Measurements from ENCODE around the gene SGK1.
"Not testable (repeated sequence)": the region's sequence is repeated elsewhere in the genome, so short reads cannot be mapped to it uniquely, and the experiment has no call there.

Gene SGK1

GRCh38 chr6:134296762-134297161 lies 21.1 kb downstream of the SGK1 start:
- Mint-ChIP-seq H3K4me3 (no peak overlapping the region), H3K9me3 (no peaks in the 10 kb centered on the region), H3K27ac (no peak overlapping the region), H3K4me1 (peaks cover 42% of the 10 kb centered on the region), H3K27me3 (no peaks in the 10 kb centered on the region)
- DNase-seq (no peak), ATAC-seq (no peak)

DNA sequence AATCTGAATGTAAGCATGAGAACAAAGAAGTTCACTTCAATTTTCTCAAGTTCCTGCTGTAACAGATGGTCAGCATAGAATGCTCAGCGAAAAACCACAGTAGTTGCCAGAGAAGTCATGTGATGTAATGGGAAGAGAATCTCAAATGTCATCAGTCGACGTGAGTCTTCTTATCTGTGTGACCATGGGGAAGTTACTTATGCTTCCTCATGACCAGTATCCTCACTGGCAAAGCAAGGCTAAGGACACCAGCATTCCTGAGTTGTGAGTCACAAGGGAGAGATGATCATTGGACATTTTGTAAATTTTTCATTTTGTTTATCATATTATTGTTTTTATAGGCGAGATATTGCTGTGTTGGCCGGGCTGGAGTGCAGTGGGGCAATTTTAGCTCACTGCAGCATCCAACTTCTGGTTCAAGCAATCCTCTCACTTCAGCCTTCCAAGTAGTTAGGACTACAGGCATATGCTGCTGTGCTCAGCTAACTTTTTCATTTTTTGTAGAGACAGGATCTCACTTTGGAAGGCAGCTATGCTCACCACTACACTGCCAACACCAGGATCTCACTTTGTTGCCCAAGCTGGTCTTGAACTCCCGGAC lies 21.9 kb downstream of the SGK1 start:
- no peak overlapping the region for H3K27ac Mint-ChIP-seq
- no peaks in the 10 kb centered on the region for H3K27me3 Mint-ChIP-seq
- no peak overlapping the region for H3K4me3 Mint-ChIP-seq
- ATAC-seq (no peak), DNase-seq (no peak)
- peaks cover 38% of the 10 kb centered on the region for H3K4me1 Mint-ChIP-seq
- H3K9me3 Mint-ChIP-seq = no peaks in the 10 kb centered on the region

- ATAC-seq (no peak), DNase-seq (no peak)
- H3K4me3 Mint-ChIP-seq = no peak overlapping the region
- no peaks in the 10 kb centered on the region for H3K27me3 Mint-ChIP-seq
- H3K9me3 Mint-ChIP-seq = no peaks in the 10 kb centered on the region
- H3K27ac Mint-ChIP-seq = no peak overlapping the region
- H3K4me1 Mint-ChIP-seq = peaks cover 50% of the 10 kb centered on the region
Measured at GRCh38 chr6:134293659-134294161, 24.2 kb downstream of the SGK1 start.

DNA sequence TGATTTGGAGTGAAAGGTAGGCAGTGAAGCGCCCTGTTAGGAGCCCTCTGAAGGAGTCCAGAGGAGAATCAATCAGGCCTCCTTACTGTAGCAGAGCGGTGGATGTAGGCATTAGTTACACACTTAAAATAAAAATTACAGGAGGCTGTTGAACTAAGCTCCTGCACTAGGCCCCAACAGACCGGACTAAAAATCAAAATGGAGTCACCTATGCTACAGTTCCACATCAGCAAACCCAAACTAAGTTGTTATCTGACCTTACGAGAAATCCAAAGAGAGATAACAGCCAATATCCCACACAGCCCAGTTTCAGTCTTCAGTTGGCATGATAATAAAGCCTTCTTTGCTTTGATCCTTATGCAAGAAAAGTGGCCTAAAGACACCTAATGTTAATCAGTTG lies 26.8 kb downstream of the SGK1 start:
- peaks cover 59% of the 10 kb centered on the region for H3K4me1 Mint-ChIP-seq
- ATAC-seq (no peak), DNase-seq (no peak)
- no peak overlapping the region for H3K27ac Mint-ChIP-seq
- H3K4me3 Mint-ChIP-seq = no peak overlapping the region
- no peaks in the 10 kb centered on the region for H3K27me3 Mint-ChIP-seq
- H3K9me3 Mint-ChIP-seq = no peaks in the 10 kb centered on the region

GRCh38 chr6:134289204-134289575 lies 28.7 kb downstream of the SGK1 start:
- Mint-ChIP-seq H3K27ac (peak overlapping the region; percentile 95 to 99), H3K27me3 (no peaks in the 10 kb centered on the region), H3K9me3 (no peaks in the 10 kb centered on the region), H3K4me1 (peaks cover 63% of the 10 kb centered on the region), H3K4me3 (peak overlapping the region in 1 of 2 donors; percentile 69)
- no peak for DNase-seq
- ATAC-seq = no peak

- Mint-ChIP-seq H3K4me1 (peaks cover 68% of the 10 kb centered on the region), H3K27me3 (no peaks in the 10 kb centered on the region), H3K4me3 (peak overlapping the region; percentile 69 to 76), H3K27ac (peak overlapping the region; percentile 95 to 99), H3K9me3 (no peaks in the 10 kb centered on the region)
- DNase-seq (peak; percentile 25 to 26), ATAC-seq (peak; percentile 92)
Measured at GRCh38 chr6:134288538-134289203, 29.2 kb downstream of the SGK1 start.

DNA sequence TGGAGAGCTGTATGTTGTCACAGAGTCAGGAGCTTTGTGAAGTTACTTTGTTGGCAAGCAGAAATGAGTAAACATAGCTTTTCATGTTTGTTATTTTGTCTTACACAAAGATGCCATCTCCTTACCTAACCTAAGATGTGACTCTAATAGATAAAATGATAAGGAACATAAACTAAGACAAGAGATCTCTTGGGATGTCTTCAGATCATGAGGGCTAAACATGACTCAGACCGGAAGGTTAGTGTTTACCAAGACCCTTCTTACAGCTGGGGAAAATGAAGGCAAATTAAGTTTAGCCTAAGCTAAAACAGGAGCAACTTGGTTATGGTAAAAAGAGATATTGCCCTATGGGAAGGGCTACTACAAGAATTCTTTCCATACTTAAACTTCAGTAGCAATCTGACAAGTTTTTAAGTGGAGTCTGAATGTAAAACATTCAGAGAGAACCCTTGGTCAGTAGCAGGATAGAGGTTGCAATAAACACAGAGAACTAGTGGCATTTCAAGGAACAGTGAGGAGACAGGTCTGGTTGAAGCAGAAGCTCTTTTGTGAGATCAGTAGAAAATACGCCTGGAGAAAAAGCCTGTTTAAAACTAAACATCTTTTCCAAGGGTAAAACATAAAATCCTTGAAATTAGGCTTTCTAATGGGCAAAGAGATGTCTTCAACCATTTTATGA lies 29.9 kb downstream of the SGK1 start:
- DNase-seq (no peak), ATAC-seq (peak; percentile 12)
- Mint-ChIP-seq H3K9me3 (no peaks in the 10 kb centered on the region), H3K27me3 (no peaks in the 10 kb centered on the region), H3K27ac (peak overlapping the region; percentile 95 to 99), H3K4me1 (peaks cover 68% of the 10 kb centered on the region), H3K4me3 (peak overlapping the region; percentile 69 to 76)

GRCh38 chr6:134282816-134283215 lies 35.1 kb downstream of the SGK1 start:
- no peak overlapping the region for H3K4me3 Mint-ChIP-seq
- DNase-seq = no peak
- H3K9me3 Mint-ChIP-seq = no peaks in the 10 kb centered on the region
- no peaks in the 10 kb centered on the region for H3K27me3 Mint-ChIP-seq
- peaks cover 31% of the 10 kb centered on the region for H3K4me1 Mint-ChIP-seq
- no peak overlapping the region for H3K27ac Mint-ChIP-seq
- ATAC-seq = no peak

GRCh38 chr6:134281388-134281787 lies 36.5 kb downstream of the SGK1 start:
- no peak for ATAC-seq
- H3K4me1 Mint-ChIP-seq = peaks cover 35% of the 10 kb centered on the region
- no peak for DNase-seq

DNA sequence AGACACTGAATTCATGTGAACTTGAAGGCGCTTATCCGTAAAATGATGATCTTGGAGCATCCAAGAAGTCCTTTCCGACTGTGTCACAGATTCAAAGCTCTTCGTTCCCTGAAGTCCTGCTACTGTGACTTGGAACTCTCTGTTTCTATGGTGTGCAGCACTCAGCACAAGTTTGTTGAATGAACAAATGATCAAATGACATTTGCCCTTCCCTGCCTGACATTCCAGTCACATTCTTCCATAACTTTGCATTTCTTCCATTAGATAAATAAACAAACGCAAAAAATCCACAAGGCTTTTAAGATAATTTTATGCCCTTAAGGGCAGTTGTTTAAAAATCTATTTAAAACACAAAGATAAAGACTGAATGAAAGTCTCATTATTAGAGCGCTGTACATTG lies 39.9 kb downstream of the SGK1 start:
- DNase-seq (no peak), ATAC-seq (no peak)
- H3K9me3 Mint-ChIP-seq = no peaks in the 10 kb centered on the region
- no peaks in the 10 kb centered on the region for H3K27me3 Mint-ChIP-seq
- peaks cover 34% of the 10 kb centered on the region for H3K4me1 Mint-ChIP-seq
- no peak overlapping the region for H3K27ac Mint-ChIP-seq
- H3K4me3 Mint-ChIP-seq = no peak overlapping the region

More at GRCh38 chr6:134281388-134281787, 36.5 kb downstream of the SGK1 start:
- Mint-ChIP-seq H3K27ac (no peak overlapping the region), H3K27me3 (no peaks in the 10 kb centered on the region), H3K4me3 (no peak overlapping the region), H3K9me3 (no peaks in the 10 kb centered on the region)

DNA sequence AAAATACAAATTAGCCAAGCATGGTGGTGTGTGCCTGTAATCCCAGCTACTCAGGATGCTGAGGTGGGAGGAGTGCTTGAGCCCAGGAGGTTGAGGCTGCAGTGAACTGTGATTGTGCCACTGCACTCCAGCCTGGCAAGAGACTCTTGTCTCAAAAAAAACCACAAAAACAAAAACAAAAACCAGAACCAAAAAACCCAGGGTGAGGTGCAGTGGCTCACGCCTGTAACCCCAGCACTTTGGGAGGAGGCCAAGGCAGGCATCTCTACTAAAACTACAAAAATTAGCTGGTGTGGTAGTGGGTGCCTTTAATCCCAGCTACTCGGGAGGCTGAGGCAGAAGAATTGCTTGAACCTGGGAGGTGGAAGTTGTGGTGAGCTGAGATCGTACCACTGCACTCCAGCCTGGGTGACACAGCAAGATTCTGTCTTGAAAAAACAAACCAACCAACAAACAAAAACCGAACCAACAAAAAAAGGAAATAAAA lies 41.0 kb downstream of the SGK1 start:
- H3K27ac Mint-ChIP-seq = peak overlapping the region; percentile 86 to 87
- DNase-seq = peak in 1 of 2 donors; percentile 21
- ATAC-seq = peak; percentile 65
- H3K4me3 Mint-ChIP-seq = peak overlapping the region; percentile 55 to 64
- H3K9me3 Mint-ChIP-seq, H3K27me3 Mint-ChIP-seq: not testable (repeated sequence)
- H3K4me1 Mint-ChIP-seq = peaks cover 44% of the 10 kb centered on the region

GRCh38 chr6:134272374-134272773 lies 45.5 kb downstream of the SGK1 start:
- H3K9me3 Mint-ChIP-seq = no peaks in the 10 kb centered on the region
- H3K4me3 Mint-ChIP-seq = peak overlapping the region; percentile 9 to 57
- ATAC-seq (no peak), DNase-seq (no peak)
- peaks cover 40% of the 10 kb centered on the region for H3K4me1 Mint-ChIP-seq
- H3K27ac Mint-ChIP-seq = peak overlapping the region in 1 of 2 donors; percentile 10
- no peaks in the 10 kb centered on the region for H3K27me3 Mint-ChIP-seq

GRCh38 chr6:134267917-134268361 lies 50.0 kb downstream of the SGK1 start:
- peak overlapping the region in 1 of 2 donors; percentile 38 for H3K27ac Mint-ChIP-seq
- peaks cover 15% of the 10 kb centered on the region for H3K4me1 Mint-ChIP-seq
- no peak for DNase-seq
- H3K4me3 Mint-ChIP-seq = no peak overlapping the region
- no peaks in the 10 kb centered on the region for H3K9me3 Mint-ChIP-seq
- no peaks in the 10 kb centered on the region for H3K27me3 Mint-ChIP-seq
- ATAC-seq = no peak

GRCh38 chr6:134266776-134267175 lies 51.1 kb downstream of the SGK1 start:
- H3K4me3 Mint-ChIP-seq = no peak overlapping the region
- H3K27ac Mint-ChIP-seq = no peak overlapping the region
- peaks cover 10% of the 10 kb centered on the region for H3K4me1 Mint-ChIP-seq
- H3K27me3 Mint-ChIP-seq = no peaks in the 10 kb centered on the region
- DNase-seq (no peak), ATAC-seq (no peak)
- H3K9me3 Mint-ChIP-seq = no peaks in the 10 kb centered on the region

DNA sequence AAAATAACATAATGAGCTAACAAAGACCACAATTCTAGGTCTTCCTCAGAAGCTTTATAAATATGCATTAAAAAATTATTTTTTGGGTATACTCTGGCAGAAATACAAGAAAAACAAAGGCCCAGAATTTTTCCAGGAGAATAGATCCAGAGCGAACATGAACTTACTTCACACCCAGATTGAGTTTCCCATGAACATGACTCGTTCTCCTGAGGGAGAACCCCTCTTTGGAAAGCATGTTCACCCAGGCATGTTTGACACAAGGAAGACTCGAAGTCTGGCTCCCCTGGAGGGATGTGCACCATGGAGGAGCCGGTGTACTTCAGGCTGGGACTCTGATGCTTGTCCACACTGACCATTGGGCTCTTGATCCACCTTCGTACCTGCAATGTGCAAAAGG lies 56.1 kb downstream of the SGK1 start:
- no peaks in the 10 kb centered on the region for H3K27me3 Mint-ChIP-seq

GRCh38 chr6:134258849-134259306 lies 59.0 kb downstream of the SGK1 start:
- DNase-seq (no peak), ATAC-seq (no peak)
- H3K27me3 Mint-ChIP-seq = no peaks in the 10 kb centered on the region
- H3K27ac Mint-ChIP-seq = no peak overlapping the region
- no peaks in the 10 kb centered on the region for H3K9me3 Mint-ChIP-seq
- peaks cover 15% of the 10 kb centered on the region for H3K4me1 Mint-ChIP-seq
- no peak overlapping the region for H3K4me3 Mint-ChIP-seq

More for the DNA sequence above, 56.1 kb downstream of the SGK1 start:
- Mint-ChIP-seq H3K27ac (no peak overlapping the region), H3K9me3 (no peaks in the 10 kb centered on the region), H3K4me1 (peaks cover 10% of the 10 kb centered on the region), H3K4me3 (no peak overlapping the region)
- DNase-seq (no peak), ATAC-seq (no peak)
